ENCODE results near the gene SLC9A6. TPM values are rescaled to one million over a fixed set of nuclear protein-coding genes. Genes with fewer than 3 reads are reported as not detected.

Gene SLC9A6
- total RNA-seq, 1 donor from 2014 or later = 16.7 TPM

DNA sequence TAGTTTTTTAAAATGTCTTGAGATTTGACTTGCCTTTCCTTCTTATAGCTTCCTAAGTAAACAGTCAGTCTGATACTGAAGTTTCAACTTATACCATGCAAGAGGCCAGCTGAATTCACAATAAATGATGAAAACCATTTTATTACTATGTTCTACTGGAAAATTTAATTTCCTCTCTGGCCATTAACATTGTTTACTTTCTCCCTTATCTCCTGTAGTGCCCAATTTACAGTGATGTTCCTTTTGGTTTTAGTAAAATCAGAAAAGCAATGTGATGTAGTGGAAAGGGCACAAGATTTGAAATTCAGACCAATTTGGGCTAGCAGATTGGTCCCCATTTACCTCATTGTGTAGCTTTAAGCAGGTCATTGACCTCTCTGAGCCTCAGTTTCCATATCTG lies 54.2 kb downstream of the SLC9A6 start:
- POLR2A ChIA-PET = no interaction called here
- TF ChIP-seq, protein P1, sequence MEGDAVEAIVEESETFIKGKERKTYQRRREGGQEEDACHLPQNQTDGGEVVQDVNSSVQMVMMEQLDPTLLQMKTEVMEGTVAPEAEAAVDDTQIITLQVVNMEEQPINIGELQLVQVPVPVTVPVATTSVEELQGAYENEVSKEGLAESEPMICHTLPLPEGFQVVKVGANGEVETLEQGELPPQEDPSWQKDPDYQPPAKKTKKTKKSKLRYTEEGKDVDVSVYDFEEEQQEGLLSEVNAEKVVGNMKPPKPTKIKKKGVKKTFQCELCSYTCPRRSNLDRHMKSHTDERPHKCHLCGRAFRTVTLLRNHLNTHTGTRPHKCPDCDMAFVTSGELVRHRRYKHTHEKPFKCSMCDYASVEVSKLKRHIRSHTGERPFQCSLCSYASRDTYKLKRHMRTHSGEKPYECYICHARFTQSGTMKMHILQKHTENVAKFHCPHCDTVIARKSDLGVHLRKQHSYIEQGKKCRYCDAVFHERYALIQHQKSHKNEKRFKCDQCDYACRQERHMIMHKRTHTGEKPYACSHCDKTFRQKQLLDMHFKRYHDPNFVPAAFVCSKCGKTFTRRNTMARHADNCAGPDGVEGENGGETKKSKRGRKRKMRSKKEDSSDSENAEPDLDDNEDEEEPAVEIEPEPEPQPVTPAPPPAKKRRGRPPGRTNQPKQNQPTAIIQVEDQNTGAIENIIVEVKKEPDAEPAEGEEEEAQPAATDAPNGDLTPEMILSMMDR (IDR thresholded peaks at IDR 0.05) = no peak
- no peaks in the 10 kb centered on the region for H3K9me3 Mint-ChIP-seq
- DNase-seq (no peak), ATAC-seq (ENCODE audit: low read depth) (no peak)
- no peaks in the 10 kb centered on the region for H3K4me1 Mint-ChIP-seq
- intact Hi-C loops (cut with micrococcal nuclease) = no loop called here
- H3K36me3 Mint-ChIP-seq (ENCODE audit: low read depth) = peaks cover 23% of the 10 kb centered on the region
- CTCF ChIA-PET = no interaction called here
- H3K27me3 Mint-ChIP-seq = no peaks in the 10 kb centered on the region
- no peak overlapping the region for H3K27ac Mint-ChIP-seq
- H3K4me3 Mint-ChIP-seq = no peak overlapping the region

DNA sequence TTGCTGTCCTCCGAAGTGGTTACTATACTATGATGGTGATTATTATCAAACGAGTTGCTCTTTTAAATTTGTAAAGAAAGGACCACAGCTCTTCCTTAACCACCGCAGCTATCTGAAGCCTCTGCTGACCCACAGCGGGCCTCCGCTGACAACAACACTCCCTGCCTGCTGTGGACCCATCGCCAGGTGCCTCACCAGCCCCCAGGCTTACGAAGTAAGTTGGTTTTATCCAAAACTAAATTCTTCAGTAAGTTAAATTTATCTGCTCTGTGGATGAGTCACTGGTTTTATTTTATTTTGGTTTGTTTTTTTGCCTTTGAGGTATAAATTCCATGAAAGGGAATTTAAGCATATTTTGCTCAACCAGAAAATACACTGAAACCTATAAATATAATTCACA lies 54.7 kb downstream of the SLC9A6 start:
- no peaks in the 10 kb centered on the region for H3K4me1 Mint-ChIP-seq
- peaks cover 26% of the 10 kb centered on the region for H3K36me3 Mint-ChIP-seq (ENCODE audit: low read depth)
- TF ChIP-seq, protein P1 (IDR thresholded peaks at IDR 0.05) = no peak
- intact Hi-C loops (cut with micrococcal nuclease) = no loop called here
- no peaks in the 10 kb centered on the region for H3K9me3 Mint-ChIP-seq
- no peak overlapping the region for H3K4me3 Mint-ChIP-seq
- no peak overlapping the region for H3K27ac Mint-ChIP-seq
- ATAC-seq (ENCODE audit: low read depth) = no peak
- no peak for DNase-seq
- no peaks in the 10 kb centered on the region for H3K27me3 Mint-ChIP-seq
- CTCF ChIA-PET = interaction anchor here (0.9 kb wide), 1 partner anchor 123 kb away, joined by 3 read pairs; no protein-coding TSS in a partner anchor
- POLR2A ChIA-PET = no interaction called here

DNA sequence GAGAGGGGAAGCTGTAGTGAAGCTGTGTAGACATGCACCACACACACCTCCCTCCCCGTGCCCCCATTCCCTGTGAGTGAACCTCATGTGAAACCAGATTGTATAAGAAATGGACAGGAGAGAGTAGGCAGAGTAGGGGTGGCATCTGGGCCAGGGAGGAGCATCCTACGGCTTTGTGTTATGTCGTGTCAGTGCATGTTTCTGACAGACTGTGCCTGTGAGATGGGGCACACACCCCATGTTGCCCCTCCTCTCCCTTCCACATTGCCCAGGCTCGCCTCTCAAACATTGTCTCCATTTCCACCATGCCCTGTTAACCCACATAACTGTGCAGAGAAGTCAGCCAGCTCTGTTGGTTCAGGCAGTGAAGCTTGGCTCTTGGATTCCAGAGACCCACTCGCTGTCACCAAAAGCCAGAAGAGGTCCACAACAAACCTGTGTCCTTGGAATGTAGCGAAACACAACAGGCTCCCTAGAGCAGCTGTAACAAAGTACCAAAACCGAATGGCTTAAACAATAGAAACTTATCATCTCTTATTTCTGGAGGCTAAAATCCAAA lies 56.1 kb downstream of the SLC9A6 start:
- Mint-ChIP-seq H3K27me3 (no peaks in the 10 kb centered on the region), H3K4me3 (no peak overlapping the region), H3K27ac (no peak overlapping the region), H3K36me3 (ENCODE audit: low read depth) (peaks cover 34% of the 10 kb centered on the region), H3K9me3 (no peaks in the 10 kb centered on the region), H3K4me1 (no peaks in the 10 kb centered on the region)
- ChIA-PET CTCF (no interaction called here), POLR2A (no interaction called here)
- TF ChIP-seq, protein P1 (IDR thresholded peaks at IDR 0.05) = no peak
- intact Hi-C loops (cut with micrococcal nuclease) = no loop called here
- no peak for DNase-seq
- ATAC-seq (ENCODE audit: low read depth) = no peak

DNA sequence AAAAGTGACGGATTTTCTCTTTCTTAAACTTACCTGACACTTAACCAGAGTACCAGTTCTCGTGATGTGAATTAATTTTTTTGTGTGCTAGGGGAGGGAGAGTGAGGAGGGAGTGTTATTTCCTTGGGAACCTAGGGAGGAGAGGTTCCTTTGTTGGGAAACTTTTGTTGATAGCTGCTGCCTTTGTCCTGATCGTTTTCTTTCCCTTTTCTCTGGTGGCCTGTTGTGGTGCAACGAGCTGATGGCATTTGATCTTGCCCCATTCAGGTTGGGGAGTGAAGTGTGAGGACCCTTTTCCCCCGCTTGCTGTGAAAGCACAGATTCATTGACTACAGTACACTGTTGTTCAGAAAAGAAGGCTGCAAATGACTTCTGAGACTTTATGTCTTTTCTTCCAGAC lies 59.8 kb downstream of the SLC9A6 start:
- intact Hi-C loops (cut with micrococcal nuclease) = no loop called here

DNA sequence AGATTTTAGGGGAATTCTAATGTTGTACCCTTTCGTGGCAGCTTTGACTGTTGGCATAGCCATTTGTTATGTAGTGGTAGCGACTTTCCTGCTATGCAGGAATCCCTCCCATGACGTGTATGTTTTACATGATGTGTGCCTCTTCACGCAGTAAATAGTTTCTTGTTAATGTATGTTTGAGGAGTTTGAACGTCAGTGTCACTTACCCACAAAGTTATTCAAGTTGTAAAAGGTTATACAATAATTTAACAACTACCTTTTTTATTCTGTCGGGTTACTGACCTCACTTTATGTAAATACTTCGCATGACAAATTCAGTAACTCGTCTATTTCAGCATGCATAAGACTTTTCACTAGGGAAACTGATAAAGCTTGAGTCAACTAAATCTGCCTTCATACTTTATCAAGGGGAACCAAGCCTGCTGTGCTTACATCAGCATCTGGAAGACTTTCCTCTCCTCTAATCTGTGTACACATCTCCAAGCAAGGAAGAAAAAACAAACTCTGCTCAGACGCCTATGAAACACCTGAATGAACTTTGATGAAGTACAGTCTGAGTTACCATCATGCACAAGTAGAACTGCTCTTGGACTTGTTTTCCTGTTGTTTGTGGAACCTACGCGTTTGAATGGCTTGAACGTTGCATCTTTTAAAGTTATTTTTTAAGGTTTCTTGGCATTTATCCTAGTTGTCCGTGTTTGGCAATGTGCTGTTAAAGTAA lies 61.2 kb downstream of the SLC9A6 start:
- Mint-ChIP-seq H3K4me1 (no peaks in the 10 kb centered on the region), H3K4me3 (no peak overlapping the region), H3K27me3 (no peaks in the 10 kb centered on the region), H3K36me3 (ENCODE audit: low read depth) (peaks cover 24% of the 10 kb centered on the region), H3K27ac (no peak overlapping the region), H3K9me3 (no peaks in the 10 kb centered on the region)
- ATAC-seq (ENCODE audit: low read depth) (no peak), DNase-seq (no peak)
- ChIA-PET CTCF (no interaction called here), POLR2A (no interaction called here)
- intact Hi-C loops (cut with micrococcal nuclease) = no loop called here
- TF ChIP-seq, protein P1 (IDR thresholded peaks at IDR 0.05) = no peak

More for the DNA sequence above, 59.8 kb downstream of the SLC9A6 start:
- Mint-ChIP-seq H3K4me3 (no peak overlapping the region), H3K9me3 (no peaks in the 10 kb centered on the region), H3K27ac (no peak overlapping the region), H3K36me3 (ENCODE audit: low read depth) (peaks cover 27% of the 10 kb centered on the region), H3K4me1 (no peaks in the 10 kb centered on the region), H3K27me3 (no peaks in the 10 kb centered on the region)
- TF ChIP-seq, protein P1 (IDR thresholded peaks at IDR 0.05) = no peak
- CTCF ChIA-PET = no interaction called here
- ATAC-seq (ENCODE audit: low read depth) = no peak
- POLR2A ChIA-PET = no interaction called here
- DNase-seq = no peak

Data from activated B cell treated with CpG ODN at 0.5 μM for 24 hours (primary cell).